Activated naive CD4-positive, alpha-beta T cell treated with anti-CD3 and anti-CD28 coated beads, Interleukin-2, amount 10 ng/mL, durations not matched to agents 7 days and 5 days (primary cell): ENCODE data around the gene LY6G5C.

Experiments
- CTCF ChIA-PET: fragments of 350-600 bp; sonication (Branson Sonifier 250); formaldehyde crosslinking; loops from one replicate; lab custom pipeline; 2021; ENCODE audit warnings: antibody characterized with exemption; lab: Charles Lee
- DNase-seq: peaks from one replicate; pipeline ENCODE4 v3.0.0-alpha.2; 2020
- H3K27ac Mint-ChIP-seq: one replicate; pipeline ENCODE4 v1.8.0; 2021; ENCODE audit warnings: mild to moderate bottlenecking, moderate library complexity, mixed read lengths
- H3K27me3 Mint-ChIP-seq: one replicate; pipeline ENCODE4 v1.8.0; 2021; ENCODE audit warnings: mild to moderate bottlenecking, mixed read lengths
- H3K36me3 Mint-ChIP-seq: one replicate; pipeline ENCODE4 v1.8.0; 2021; ENCODE audit warnings: mixed read lengths
- H3K4me1 Mint-ChIP-seq: one replicate; pipeline ENCODE4 v1.8.0; 2021; ENCODE audit warnings: mixed read lengths
- H3K4me3 Mint-ChIP-seq: one replicate; pipeline ENCODE4 v1.8.0; 2021; ENCODE audit warnings: mild to moderate bottlenecking, moderate library complexity, mixed read lengths
- H3K9me3 Mint-ChIP-seq: one replicate; pipeline ENCODE4 v1.8.0; 2021; ENCODE audit warnings: mixed read lengths

Gene LY6G5C

DNA sequence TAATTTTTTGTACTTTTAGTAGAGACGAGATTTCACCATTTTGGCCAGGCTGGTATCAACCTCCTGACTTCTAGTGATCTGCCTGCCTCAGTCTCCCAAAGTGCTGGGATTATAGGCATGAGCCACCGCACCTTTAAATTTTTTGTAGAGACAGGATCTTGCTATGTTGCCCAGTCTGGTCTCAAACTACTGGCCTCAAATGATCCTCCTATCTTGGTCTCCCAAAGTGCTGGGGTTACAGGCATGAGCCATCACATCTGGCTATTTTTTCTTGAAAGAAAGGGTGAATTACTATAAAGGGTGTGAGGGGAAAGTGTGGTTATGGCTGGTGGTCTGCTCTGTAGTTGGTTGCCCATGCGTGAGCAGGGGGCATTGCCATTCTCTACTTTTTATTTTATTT, 27.4 kb upstream of the LY6G5C start:
- Mint-ChIP-seq H3K27me3 (peaks cover 50% of the 10 kb centered on the region), H3K36me3 (no peaks in the 10 kb centered on the region), H3K27ac (no peak overlapping the region), H3K4me1 (peaks cover 29% of the 10 kb centered on the region), H3K4me3 (no peak overlapping the region), H3K9me3 (no peaks in the 10 kb centered on the region)
- DNase-seq = no peak
- CTCF ChIA-PET = no interaction called here

DNA sequence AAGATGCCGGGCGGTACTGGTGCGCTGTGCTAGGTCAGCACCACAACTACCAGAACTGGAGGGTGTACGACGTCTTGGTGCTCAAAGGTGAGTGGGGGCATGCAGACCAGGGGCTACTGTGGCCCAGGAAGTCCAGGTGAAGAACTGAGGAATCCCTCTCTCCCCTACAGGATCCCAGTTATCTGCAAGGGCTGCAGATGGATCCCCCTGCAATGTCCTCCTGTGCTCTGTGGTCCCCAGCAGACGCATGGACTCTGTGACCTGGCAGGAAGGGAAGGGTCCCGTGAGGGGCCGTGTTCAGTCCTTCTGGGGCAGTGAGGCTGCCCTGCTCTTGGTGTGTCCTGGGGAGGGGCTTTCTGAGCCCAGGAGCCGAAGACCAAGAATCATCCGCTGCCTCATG, 26.8 kb upstream of the LY6G5C start:
- H3K27me3 Mint-ChIP-seq = peaks cover 45% of the 10 kb centered on the region
- H3K9me3 Mint-ChIP-seq = no peaks in the 10 kb centered on the region
- DNase-seq = no peak
- no peak overlapping the region for H3K27ac Mint-ChIP-seq
- H3K4me1 Mint-ChIP-seq = peaks cover 29% of the 10 kb centered on the region
- H3K36me3 Mint-ChIP-seq = no peaks in the 10 kb centered on the region
- no peak overlapping the region for H3K4me3 Mint-ChIP-seq
- CTCF ChIA-PET = no interaction called here

- Mint-ChIP-seq H3K9me3 (no peaks in the 10 kb centered on the region), H3K27ac (no peak within 1 kb of the TSS), H3K4me3 (no peak within 1 kb of the TSS), H3K27me3 (peaks cover 34% of the 10 kb centered on the region), H3K36me3 (peaks cover 4% of the 10 kb centered on the region), H3K4me1 (peaks cover 29% of the 10 kb centered on the region)
- DNase-seq = no peak
- CTCF ChIA-PET = no interaction called here
Observed at GRCh38 chr6:31706599-31706998, 25.7 kb upstream of the LY6G5C start, which contains the start of gene LY6G6F. Gene LY6G6F, plus strand, starts transcription at chr6:31706866. Its CDS starts 41 bp downstream, at chr6:31706907.

- CTCF ChIA-PET = interaction anchor here (0.7 kb wide), 1 partner anchor 28 kb away, joined by 4 read pairs; no protein-coding TSS in a partner anchor
- no peak overlapping the region for H3K27ac Mint-ChIP-seq
- H3K4me3 Mint-ChIP-seq = no peak overlapping the region
- peaks cover 7% of the 10 kb centered on the region for H3K36me3 Mint-ChIP-seq
- no peaks in the 10 kb centered on the region for H3K9me3 Mint-ChIP-seq
- no peak for DNase-seq
- H3K4me1 Mint-ChIP-seq = peaks cover 29% of the 10 kb centered on the region
- peaks cover 29% of the 10 kb centered on the region for H3K27me3 Mint-ChIP-seq
Observed at GRCh38 chr6:31705931-31706330, 25.1 kb upstream of the LY6G5C start.

- DNase-seq = peak; percentile 99
- Mint-ChIP-seq H3K9me3 (no peaks in the 10 kb centered on the region), H3K27ac (peak within 1 kb of the TSS; percentile 98), H3K27me3 (peaks cover 19% of the 10 kb centered on the region), H3K4me1 (peaks cover 36% of the 10 kb centered on the region), H3K4me3 (peak within 1 kb of the TSS; percentile 96), H3K36me3 (peaks cover 17% of the 10 kb centered on the region)
- CTCF ChIA-PET = interaction anchor here (1.4 to 1.7 kb wide), 2 partner anchors 24 to 67 kb away, joined by 5 read pairs; no protein-coding TSS in a partner anchor
Observed at GRCh38 chr6:31702819-31703716, 22.2 kb upstream of the LY6G5C start, which contains the start of gene ABHD16A. Gene ABHD16A, minus strand, starts transcription at chr6:31703324. Its CDS starts 43 bp downstream, at chr6:31703281.

GRCh38 chr6:31702405-31702818, 21.5 kb upstream of the LY6G5C start:
- H3K4me1 Mint-ChIP-seq = peaks cover 41% of the 10 kb centered on the region
- CTCF ChIA-PET = interaction anchor here (1.4 to 1.7 kb wide), 2 partner anchors 24 to 67 kb away, joined by 5 read pairs; no protein-coding TSS in a partner anchor
- peaks cover 13% of the 10 kb centered on the region for H3K27me3 Mint-ChIP-seq
- H3K27ac Mint-ChIP-seq = peak overlapping the region; percentile 98
- DNase-seq = no peak
- H3K4me3 Mint-ChIP-seq = peak overlapping the region; percentile 96
- no peaks in the 10 kb centered on the region for H3K9me3 Mint-ChIP-seq
- peaks cover 22% of the 10 kb centered on the region for H3K36me3 Mint-ChIP-seq

DNA sequence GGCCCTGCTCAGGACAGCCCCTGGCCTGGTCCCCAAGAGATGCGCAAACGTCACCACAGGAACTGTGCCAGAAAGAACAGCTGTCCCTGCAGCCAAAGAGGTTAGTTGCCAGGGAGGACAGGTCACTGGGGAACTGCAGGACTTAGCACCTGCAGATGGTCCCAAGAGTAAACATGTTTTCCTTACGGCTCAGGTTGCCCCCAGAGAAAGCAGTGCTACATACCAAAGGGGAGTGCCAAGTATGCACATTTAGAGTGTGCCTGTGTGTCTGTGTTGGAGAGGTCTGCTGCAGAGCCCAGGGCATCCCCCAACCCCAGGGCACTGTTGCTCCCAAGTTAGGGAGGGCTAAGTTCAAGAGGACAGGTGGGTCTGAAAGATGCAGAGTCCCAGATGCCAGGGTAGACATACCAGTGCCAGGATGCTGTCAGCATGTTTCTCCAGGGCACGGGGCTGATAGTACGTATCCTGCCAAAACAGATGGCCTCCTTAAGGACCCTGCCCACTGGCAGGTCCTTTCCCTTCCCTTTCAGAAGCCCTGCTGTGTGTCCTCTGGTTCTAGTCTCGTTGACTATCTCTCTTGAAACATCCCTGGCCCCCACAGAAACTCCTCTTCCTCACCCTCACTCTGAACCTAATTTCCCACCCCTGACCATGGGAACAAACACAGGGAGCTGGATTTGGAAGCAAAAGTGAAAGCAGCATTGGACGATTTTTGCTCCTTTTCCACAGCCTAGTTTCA, 21.0 kb upstream of the LY6G5C start:
- Mint-ChIP-seq H3K36me3 (peaks cover 26% of the 10 kb centered on the region), H3K27me3 (peaks cover 7% of the 10 kb centered on the region), H3K9me3 (no peaks in the 10 kb centered on the region), H3K4me3 (peak overlapping the region; percentile 96), H3K4me1 (peaks cover 43% of the 10 kb centered on the region), H3K27ac (peak overlapping the region; percentile 98)
- peak; percentile 27 for DNase-seq
- CTCF ChIA-PET = interaction anchor here (1.7 kb wide), 1 partner anchor 68 kb away, joined by 5 read pairs; no protein-coding TSS in a partner anchor

DNA sequence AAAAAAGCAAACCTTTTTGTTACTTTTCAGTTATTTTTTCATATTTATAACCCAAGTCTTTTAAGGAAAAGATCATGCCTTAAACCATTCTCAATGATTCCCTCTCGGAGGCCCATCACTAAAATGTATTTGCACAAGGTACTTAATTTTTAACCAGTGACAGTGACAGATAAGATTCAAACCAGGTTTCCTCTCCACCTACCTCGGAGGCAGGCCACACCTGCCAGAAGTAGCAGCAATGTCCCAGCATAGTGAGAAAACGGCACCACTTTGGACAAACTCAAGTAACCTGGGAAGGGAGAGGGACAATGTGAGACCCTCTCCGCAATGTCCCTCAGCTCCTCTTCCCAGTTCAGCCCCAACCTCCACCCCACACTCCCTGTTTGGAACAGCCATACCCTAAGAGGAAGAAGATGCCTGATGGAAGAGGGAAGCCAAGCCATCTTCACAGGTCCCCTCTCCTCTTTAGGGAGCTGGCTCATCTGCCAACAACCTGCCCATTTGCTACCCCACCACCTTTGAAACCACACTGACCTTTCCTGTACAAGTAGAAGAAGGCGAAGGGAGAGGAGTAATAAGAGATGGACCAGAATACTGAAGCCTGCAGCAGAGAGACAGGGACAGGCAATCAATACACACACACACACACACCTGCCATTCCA, 20.0 kb upstream of the LY6G5C start:
- H3K27me3 Mint-ChIP-seq = no peaks in the 10 kb centered on the region
- DNase-seq = no peak
- peak overlapping the region; percentile 96 for H3K4me3 Mint-ChIP-seq
- H3K36me3 Mint-ChIP-seq = peaks cover 28% of the 10 kb centered on the region
- H3K4me1 Mint-ChIP-seq = peaks cover 43% of the 10 kb centered on the region
- H3K27ac Mint-ChIP-seq = peak overlapping the region; percentile 22
- no peaks in the 10 kb centered on the region for H3K9me3 Mint-ChIP-seq
- CTCF ChIA-PET = no interaction called here

DNA sequence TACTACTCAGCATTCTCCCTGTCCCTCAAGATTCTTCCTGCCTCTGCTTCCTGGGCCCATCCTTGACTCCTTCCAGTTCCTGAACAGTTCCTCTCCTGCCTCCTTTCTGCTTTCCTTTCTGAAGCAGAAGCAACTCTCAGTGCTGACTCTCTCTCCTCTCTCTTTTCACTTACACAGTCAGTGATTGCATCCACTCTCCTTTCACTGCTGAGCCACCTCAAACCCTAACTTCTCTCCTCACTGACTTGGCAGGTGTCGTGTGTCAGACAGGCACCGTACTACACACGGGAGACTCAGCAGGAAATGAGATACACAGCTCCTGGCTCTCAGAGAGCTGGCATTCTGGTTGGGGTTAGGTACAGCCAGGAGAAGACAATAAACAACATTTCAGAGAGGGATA, 16.7 kb upstream of the LY6G5C start:
- H3K36me3 Mint-ChIP-seq = peaks cover 43% of the 10 kb centered on the region
- no peak for DNase-seq
- H3K4me1 Mint-ChIP-seq = peaks cover 36% of the 10 kb centered on the region
- CTCF ChIA-PET = no interaction called here
- no peaks in the 10 kb centered on the region for H3K9me3 Mint-ChIP-seq
- H3K27ac Mint-ChIP-seq = peak overlapping the region; percentile 17
- no peaks in the 10 kb centered on the region for H3K27me3 Mint-ChIP-seq
- H3K4me3 Mint-ChIP-seq = no peak overlapping the region

- no peak overlapping the region for H3K4me3 Mint-ChIP-seq
- H3K9me3 Mint-ChIP-seq = no peaks in the 10 kb centered on the region
- no peaks in the 10 kb centered on the region for H3K27me3 Mint-ChIP-seq
- H3K36me3 Mint-ChIP-seq = peaks cover 44% of the 10 kb centered on the region
- no peak overlapping the region for H3K27ac Mint-ChIP-seq
- CTCF ChIA-PET = interaction anchor here (0.6 kb wide), 1 partner anchor 76 kb away, joined by 3 read pairs; no protein-coding TSS in a partner anchor
- H3K4me1 Mint-ChIP-seq = peaks cover 13% of the 10 kb centered on the region
- DNase-seq = no peak
Observed at GRCh38 chr6:31693535-31693934, 12.7 kb upstream of the LY6G5C start.

DNA sequence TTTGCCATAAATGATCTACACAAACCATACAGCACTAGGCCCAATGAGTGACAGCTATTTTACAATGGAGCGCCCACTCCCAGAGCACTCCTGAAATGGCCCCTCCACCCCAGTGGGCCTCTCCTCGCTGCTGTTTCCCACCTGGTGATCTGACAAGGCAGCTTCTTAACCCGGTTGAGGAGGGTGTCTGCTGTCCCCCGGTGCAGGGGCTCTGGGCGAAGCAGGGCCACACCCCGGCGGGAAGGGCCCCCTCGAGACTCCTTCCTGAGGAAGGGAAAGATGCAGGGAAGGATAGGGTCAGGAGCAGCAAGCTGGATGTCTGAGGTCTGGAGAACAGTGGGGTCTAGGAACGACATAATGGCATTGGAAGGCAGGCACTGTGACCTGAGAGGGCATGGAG, 12.0 kb upstream of the LY6G5C start:
- Mint-ChIP-seq H3K27me3 (no peaks in the 10 kb centered on the region), H3K4me1 (peaks cover 11% of the 10 kb centered on the region), H3K4me3 (no peak overlapping the region), H3K27ac (no peak overlapping the region), H3K36me3 (peaks cover 43% of the 10 kb centered on the region), H3K9me3 (no peaks in the 10 kb centered on the region)
- DNase-seq = no peak
- CTCF ChIA-PET = no interaction called here

DNA sequence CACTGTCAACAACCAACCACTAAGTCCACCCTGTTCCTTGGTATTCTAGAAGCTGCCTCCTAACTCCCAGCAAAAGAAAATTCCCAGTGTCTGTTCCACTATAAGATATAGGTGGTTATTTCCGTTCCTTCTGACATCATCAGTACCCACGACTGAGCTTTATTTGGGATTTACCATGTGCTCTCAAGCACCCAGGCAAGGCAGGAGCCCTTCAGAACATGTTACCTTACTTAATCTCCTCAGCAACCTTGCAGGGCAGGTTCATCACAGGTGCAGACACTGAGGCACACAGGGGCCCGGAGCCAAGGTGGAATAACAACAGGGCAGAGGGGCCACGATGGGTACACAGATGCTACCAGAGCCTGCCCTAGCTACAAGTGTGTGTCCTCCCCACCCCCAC, 11.5 kb upstream of the LY6G5C start:
- no peak for DNase-seq
- peaks cover 6% of the 10 kb centered on the region for H3K4me1 Mint-ChIP-seq
- H3K36me3 Mint-ChIP-seq = peaks cover 43% of the 10 kb centered on the region
- CTCF ChIA-PET = no interaction called here
- no peaks in the 10 kb centered on the region for H3K9me3 Mint-ChIP-seq
- no peak overlapping the region for H3K27ac Mint-ChIP-seq
- no peak overlapping the region for H3K4me3 Mint-ChIP-seq
- H3K27me3 Mint-ChIP-seq = no peaks in the 10 kb centered on the region

DNA sequence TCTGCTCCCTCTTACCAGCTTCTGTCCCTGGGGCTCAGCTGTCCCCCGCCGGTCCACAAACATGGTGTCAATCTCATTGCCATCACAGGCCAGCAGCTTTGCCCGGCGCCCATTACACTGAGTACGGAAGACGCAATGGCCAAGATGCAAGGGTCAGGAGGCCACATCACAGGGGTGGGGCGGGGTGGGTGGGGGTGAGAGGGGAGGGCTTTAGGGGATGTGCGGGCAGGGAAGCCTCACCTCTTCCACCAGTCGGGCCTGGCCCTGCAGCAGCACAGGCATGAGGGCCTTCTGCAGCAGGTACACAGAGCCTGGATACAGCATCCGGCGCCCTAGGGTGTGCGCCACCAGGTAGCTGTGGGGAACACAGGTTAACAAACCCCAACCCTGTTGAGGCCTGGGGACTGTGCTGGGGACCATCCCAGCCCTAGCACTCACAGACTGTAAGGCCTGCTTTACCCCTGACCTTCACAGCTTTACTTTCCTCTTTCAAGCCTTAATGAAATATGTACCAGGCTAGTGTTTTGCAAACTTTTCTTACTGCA, 10.8 kb upstream of the LY6G5C start:
- H3K27ac Mint-ChIP-seq = no peak overlapping the region
- H3K9me3 Mint-ChIP-seq = no peaks in the 10 kb centered on the region
- H3K4me1 Mint-ChIP-seq = peaks cover 4% of the 10 kb centered on the region
- peaks cover 41% of the 10 kb centered on the region for H3K36me3 Mint-ChIP-seq
- H3K4me3 Mint-ChIP-seq = no peak overlapping the region
- DNase-seq = no peak
- H3K27me3 Mint-ChIP-seq = no peaks in the 10 kb centered on the region
- CTCF ChIA-PET = interaction anchor here (1.7 kb wide), 1 partner anchor 12 kb away, joined by 3 read pairs; no protein-coding TSS in a partner anchor
